Suppressor macrophage treated with lipopolysaccharide for 4 hours (primary cell): ENCODE results near the gene TMEM92.
"Not testable (repeated sequence)": the region's sequence is repeated elsewhere in the genome, so short reads cannot be mapped to it uniquely, and the experiment has no call there.

Source experiments
- DNase-seq: peaks from one replicate; pipeline ENCODE4 v3.0.0-alpha.2; 2020

Gene TMEM92

DNA sequence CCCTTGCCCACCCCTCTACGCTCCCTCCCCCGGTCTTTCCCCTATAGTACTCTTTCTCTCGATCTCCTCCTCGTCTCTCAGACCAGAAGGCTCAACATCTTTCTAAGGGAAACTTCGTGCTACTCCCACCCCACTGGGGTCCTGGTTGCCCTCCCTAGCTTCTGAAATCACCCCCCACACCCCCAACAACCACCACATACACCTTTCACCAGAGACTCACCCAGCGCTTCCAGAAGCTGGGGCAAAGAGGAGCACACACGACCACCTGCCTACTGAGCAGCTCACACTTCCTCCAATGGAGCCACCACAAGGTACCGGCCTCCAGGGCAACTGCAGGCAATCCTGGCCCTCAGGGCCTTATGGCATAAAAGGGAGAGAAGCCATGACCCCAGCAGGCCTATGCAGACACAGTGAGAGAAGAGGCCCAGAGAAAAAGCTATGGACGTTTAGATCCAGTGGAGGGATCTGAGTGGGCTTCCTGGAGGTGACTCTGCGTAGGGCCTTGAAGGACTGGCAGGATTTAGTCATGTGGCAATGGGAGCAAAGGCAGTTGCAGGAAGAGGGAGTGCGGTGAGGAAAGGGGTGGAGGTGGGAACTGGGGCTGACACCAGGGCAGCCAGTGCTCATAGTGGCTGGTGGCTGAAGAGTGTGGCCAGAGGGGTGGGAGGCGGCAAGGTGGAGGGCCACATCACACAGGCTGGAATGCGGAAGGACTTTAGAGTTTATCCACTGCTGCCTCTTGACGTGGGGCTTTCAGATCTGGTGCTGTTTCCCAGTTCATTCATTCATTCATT lies 12.1 kb upstream of the TMEM92 start:
- DNase-seq, result no peak

DNA sequence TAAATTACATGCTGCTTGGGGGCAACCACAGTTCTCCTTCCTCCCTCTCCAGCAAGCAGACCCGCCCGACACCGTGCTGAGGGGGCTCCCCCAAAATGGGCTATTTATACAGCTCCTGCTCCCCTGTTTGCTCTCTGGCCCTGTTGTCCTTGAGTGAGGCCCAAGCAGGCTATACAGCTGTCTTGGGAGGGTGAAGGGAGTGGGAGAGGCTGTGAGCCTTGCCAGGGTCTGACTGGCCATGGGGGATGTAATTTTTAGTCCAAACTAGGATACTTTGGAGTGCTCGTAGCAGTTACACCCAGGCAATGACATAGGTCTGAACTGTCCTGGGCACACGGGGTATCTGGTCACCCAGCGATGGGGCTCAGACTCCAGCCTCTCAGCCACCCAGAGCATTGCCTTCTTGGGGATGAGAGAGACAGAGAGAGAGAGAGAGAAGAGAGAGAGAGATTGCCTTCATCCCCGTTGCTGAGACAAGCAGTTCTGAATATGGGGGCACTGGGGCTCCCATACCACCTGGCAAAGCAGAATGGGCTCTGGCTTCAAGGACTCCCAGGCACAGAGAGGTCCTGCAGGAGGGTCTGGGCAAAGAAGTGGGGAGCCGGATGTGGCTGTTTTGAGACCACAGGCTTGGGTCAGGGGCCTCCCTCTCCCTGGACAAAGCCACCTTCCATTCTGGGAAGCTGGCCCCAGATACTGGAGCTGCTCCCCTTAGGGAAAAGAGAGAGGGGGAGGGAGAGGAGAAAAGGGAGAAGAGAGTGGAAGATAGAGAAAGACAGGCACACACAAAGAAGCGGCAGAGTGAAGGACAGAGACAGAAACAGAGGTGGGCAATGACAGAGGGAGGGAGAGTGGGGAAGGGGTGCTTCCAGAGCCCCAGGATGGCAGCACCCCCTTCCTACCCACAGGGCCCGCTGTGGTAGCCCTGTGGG lies 10.7 kb upstream of the TMEM92 start:
- no peak for DNase-seq

DNA sequence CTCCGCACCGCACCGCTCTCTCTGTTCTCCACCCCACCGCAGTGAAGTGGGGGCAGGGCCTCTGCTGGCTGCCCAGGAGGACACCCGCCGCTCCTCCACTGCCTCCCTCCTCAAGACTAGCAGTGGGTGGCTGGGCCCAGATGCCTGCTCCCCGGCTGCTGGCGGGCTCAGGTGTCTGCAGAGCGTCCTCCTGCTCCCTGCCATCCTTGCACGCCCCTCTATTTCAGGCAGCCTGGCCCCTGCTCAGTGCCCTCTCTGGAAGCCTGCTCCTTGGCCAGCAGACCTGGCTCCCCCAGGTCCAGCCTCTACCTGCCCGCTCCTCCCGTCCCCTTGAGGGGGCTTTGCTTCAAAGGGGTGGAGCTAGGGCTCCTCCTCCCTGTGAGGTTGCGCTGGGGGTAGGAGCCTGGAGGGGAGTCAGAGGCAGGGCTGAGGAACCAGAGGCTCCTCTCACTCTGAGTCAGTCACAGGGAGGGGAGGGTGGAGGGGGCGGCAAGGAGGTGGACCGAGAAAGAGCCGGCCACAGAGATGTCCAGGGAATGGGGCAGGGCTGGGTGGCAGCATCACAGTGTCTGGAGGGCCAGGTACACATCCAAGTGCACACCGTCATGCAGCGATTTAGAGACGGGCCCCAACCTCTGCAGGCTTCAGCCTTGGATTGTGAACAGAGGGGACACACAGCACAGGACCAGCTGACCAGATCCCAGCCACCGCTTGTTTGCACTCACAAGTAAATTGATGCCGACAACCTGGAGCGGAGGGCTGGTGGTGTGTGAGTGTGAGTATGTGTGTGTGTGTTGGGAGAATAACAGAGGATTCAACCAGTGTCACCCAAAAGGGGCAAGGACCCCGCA lies 9.8 kb upstream of the TMEM92 start:
- no peak for DNase-seq

DNA sequence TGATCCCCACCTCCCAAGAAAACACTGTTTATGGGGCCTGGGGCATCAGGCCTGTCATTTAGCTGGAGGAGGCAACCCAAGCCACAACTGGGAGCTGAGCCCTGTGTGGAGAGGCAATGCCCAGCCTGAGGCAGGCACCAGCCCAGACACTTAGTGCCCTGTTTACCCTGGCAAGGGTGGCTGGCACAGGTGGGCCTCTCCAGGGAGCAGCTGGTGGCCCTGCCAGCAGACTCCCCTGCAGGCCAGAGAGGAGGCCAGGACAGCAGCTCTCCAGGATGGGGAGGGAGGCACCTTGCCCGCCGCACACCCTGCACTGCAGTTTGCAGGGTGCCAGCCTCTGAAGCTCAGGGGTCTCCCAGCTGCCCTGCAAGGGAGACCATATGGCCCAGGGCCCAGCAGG lies 9.1 kb upstream of the TMEM92 start:
- DNase-seq, result no peak

DNA sequence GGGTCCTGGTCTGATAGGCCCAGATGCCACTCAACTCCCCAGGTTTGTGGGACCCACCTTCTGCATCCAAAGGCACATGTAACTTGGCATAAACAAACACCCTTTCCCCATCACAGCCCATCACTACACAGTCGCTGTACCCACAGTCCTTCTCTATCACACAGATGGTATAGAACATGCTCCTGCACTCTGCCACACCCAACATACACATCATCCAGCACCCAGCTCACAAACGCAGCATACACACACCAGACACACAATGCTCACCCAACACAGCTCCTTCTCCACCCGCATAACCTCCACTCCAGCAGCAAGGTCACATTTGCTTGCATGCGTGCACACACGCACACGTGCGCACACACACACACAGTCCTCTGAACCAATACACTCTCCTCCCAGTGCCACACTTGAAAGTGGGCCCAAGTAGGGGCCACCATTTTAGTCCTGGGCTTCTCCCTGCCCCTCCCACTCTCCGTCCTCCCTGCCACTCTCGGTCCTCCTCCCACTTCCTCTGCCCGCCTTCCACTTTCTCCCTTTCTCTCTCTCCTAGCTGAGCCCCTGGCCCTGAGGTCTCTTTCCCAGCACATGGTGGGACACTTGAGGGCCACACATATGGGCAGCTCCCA lies 8.5 kb upstream of the TMEM92 start:
- DNase-seq, result no peak

DNA sequence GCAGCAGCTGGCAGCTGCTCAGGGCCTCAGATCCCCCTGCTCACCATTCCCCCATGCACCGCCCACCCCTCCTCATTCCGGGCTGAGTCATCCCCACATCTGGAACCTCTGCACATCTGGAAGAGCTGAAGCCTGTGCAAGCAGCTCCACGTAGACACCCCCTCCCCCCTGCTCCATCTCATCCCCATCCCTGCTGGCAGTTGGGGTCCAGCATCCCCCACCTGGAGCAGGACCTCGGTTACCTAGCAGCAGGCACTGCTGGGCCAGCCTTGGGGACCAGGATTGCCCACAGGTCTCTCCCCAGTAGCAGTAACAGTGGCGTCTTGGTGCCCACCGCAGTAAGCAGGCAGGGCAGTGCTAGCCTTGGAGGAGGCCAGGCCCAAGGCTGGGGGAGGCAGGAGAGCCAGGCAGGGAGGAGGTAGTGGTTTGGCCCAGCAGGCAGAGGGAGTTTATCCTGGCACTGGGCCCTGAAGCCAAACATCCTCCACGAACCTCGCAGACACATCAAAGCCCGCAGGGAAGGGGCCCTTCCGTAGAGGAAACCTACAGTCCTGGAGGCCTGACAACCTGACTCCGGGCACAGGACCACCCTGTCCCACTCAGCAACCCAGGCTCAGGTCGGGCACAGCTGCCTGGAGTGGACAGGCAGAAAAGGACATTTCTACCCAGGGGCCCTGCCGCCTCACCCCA lies 7.7 kb upstream of the TMEM92 start:
- DNase-seq, result no peak

DNA sequence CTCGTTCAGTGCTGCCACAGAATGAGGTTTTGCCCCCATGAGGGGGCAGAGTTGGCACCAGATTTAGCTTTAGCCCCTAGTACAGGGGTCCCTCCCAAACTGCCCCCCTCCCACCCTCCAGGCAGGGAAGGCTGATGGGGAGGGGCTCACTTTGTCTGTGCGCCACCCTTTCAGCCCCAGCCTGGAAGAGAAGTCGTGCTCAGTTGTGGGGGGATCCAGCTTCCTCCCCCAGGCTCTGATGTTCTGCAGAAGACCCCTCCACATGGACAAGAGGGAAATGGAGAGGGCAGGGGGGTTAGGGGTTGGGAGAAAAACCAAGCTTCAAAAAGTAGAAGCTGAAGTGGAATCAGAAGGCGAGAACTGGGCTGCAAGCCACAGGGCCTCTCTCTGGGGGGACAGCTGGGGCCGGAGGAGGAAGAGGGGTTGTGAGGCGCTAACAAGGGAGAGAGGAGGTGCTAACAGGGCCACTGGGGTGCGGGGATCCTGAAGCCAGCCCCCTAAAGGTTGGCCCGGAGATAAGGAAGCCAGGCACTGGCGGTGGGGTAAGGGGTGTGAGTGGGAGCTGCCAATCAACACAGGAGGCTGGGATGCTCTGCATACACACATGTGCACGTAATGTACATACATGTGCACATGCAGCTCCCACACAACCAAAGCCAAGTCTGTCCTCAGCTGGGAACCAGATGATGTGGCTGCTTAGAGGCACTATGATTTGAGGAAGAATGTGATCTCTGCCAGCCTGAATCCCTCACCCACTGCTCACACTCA lies 7.0 kb upstream of the TMEM92 start:
- no peak for DNase-seq

DNA sequence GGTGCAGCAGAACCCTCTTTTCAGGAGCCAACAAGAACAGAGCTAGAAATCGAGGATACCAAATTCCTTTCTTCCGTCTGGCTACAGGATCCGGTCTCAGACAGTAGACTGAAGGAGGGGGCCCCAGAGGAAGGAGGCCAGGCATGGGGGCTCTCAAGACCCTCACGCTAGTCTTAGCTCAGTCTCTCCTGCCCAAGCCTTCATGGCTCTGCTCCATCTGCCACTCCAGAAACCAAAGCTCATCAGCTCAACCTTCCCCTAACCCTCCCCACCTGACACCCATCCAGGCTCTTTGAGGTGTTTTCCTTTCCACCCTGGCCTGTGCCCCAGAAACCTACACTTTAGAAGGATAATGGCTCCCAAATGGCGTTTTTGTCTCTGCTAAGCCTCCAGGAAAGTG lies 6.2 kb upstream of the TMEM92 start:
- no peak for DNase-seq

DNA sequence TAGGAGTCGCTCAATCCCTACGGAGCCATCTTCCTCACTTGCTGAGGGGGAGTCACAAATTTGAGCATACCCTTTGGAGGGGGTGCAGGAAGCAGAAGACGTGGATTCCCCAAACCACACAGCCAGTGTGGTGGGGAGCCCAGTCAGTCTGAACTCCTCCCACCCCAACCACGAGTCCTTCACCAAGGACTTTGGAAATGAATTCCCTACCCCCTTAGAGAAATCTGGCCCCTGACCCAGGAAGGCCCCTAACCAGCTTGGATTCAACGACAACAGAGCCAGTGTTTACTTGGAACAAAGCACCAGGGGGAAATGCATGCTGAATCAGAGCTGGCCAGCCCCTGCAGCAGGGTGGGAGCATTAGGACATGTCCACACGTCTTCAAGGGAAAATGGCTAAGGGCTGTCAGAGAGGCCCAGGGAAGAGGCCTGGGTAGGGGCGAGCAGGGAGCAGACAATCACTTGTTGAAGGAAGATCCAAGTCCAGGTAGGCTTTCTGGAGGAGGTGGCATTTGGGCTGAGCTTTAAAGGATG lies 5.5 kb upstream of the TMEM92 start:
- DNase-seq, result no peak

DNA sequence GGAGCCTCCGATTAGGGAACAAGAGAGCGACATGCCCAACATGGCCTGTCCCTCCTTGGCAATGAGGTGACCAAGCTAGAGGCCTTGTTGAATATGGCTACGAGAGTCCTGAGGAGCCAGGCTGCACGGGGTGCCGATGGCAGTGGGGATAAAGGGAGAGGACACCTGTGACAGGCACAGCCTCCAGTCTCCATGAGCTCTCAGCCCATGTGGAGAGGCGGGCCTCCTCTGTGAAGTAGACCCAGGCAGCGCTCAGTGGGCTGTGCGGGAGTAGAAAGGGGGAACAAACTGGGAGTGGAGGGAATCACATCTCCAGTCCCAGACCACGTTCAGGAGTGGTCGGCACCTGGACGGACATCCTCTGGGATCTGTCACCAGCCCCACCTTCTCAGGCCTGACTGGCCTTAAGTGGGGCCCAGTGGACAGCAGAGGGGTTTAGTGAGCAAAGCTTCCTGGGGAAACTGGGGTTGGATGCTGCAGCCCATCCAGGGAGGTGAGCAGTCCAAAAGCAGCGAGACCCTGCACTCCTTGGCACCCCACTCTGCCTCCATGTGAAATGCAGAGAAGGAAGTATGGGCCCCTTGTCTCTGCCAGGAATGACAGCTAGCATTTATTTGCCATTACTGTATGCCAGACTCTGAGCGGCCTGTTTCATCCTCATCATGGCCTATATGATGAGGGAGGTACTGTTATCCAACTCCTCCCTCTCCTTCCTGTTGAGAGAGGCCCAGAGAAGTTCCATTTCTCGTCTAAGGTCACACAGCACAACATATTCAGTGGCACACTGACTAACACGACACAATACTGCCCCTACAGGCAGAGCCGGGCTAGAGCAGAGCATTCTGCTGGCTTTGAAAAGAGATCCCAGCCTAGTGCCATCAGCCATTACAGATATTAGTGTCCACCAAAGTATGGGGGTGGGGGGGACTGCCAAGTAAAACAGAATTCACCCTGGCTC lies 4.5 kb upstream of the TMEM92 start:
- peak; percentile 73 for DNase-seq

DNA sequence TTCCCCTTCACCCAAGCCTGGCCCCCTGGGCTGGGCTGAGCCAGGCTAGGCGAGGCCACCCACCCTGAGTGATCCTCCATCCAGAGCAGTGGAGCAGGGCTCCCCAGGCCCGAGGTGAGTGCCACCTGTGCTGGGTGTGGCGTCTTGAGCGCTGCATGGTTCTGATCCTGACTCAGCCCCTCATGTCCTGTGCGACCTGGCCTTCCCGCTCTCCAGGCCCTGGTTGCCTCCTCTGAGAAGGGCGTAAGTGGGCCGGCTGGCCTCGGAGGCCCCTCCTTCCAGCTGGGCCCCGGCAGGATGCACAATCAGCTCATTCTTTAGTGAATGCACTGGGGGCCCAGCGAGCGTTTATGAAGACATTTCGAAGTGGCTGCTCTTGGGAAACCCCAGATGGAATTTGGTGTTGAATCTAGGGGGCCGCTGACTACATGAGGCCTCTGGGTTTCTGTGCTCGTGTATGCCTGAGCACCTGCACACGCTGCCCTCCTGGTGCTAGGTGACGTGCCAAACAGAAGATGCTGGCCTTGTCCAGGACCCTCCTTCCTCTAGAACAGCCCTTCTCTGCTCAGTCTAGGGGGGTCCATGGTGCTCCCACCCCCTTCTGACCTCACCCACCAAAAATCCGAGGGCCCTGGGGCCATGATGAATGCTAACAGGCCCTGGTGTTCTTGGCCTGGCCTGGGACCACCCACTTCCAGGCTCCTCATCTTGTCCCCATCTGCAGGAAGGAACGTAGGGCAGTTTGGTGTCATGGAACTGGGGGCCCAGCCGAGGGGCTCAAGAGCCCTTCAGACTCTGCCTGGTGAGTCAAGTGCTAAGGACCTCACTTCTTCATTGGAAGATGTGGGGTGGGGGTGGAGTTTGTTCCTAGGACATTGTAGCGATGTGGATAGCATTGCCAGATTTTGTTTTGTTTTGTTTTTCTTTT lies 3.6 kb upstream of the TMEM92 start:
- DNase-seq, result no peak

DNA sequence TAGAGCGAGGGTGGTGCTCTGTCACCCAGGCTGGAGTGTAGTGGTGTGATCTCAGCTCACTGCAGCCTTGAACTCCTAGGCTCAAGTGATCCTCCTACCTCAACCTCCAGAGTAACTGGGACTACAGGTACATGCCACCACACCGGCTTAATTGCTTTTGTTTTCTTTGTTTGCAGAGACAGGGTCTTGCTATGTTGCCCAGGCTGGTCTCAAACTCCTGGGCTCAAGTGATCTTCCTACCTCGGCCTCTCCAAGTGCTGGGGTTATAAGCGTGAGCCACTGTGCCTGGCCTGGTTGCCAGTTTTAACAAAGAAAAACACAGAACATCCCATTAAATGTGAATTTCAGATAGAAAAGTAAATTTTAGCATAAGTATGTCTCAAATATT lies 2.9 kb upstream of the TMEM92 start:
- DNase-seq, result not testable (repeated sequence)

DNA sequence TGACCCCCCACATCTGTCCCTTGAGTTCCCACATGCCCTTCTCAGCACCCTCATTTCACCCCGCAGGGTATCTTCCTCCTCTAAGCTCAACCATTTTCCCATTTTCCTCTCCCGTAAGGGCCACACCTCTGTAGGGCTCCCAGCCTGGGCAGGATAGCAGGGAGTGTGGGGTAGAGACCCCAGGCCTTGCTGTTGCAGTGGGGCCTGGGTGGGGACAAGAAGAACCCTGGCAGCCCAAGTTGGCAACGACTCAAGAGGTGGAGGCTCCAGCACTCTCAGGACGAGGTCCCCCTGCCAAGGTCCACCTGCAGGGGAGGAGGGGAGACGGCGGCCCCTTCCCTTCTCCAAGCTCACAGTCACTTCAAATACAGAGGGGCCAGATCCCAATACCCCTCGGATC lies 2.0 kb upstream of the TMEM92 start:
- no peak for DNase-seq

DNA sequence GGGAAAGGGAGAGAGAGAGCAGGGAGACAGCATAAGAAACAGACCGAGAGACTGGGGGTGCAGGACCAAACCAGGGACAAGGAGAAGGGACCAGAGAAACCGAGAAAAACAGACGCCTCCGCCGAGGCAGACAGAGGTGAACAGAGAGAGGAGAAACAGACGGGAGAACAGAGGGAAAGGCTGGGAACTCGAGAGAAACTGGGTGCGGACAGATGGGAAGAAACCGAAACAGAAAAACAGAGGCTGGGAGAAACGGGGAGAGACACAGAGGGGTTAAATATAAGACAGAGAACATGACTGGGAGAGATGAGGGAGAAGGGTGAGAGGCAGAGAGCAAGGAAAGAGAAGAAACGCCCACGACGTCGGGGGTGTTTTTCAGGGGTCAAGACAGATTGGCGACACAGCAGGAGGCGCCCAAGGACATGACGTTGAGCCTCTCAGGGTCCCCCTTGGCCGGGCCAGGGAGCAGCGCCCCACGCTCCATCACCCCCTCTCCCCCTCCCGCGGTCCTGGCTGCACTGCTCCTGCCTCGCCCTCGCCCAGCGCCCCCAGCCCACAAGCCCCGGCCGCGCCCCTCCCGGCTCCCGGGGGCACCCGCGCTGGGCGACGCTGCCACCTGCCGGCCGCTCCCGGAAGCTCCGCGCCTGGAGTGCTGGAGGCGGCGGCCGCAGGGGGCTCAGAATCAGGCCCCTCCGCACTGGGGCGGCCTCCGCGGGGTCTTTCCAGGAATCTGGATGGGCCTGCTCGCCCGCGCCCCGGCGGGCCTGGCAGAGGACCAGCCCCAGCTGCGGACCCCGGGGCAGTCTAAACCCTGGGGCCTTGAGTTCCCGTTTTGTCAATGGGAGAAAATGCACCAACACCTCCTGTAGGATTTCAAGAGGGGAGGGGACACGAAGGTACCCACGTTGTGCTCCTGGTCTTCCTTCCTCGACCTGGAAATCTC lies 1.3 kb upstream of the TMEM92 start:
- DNase-seq, result peak; percentile 58

DNA sequence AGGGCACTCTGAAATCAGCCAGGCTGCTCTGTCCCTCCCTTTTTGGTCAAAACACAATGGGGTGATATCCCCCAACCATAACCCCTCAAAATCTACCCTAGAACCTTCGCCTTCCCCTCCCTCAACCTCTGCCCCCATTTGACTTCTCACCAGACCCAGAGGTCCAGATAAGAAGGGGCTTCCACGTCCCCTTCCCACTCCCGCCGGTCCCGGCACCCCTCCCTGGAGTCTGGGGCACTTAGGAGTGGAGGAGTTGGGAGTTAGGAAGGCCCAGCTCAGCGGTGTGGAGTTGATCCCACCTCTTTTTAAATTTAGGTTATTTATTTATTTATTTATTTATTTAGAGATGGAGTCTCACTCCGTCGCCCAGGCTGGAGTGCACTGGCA lies 619 bp upstream of the TMEM92 start:
- DNase-seq, result no peak

DNA sequence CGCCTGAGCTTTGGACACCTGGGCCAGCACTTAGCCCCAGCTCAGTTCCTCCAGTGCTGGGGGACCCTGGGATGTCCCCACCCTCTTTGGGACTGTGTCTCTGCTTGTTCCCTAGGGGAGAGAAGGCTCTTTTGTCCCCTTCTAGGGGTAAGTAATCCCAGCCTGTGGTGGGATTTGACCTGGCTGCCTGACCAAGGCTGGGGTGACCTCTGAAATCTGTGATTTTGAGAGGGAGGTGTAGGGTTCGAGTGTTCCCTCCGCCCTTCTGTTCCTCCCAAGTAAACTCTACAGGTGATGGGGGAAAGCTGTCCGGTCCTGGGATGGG lies 593 bp downstream of the TMEM92 start:
- no peak for DNase-seq

DNA sequence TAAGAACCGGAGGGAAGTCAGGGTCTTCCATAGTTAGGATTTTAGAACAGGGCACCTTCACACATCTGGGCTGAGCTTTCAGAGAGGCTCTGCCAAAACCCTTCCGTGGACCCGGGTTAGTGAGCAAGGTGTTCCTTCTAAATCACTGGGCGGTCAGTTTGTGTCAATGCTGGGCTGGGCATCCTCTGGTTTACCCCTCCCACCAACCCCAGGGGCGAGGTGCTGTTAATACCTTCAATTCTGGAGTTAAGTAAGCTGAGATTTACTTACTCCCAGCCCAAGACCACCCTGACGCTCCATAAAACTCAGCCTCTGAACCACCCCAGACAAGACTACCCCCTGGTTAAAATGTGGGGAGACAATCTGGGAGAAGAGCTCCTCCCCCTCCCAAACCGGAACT lies 1.0 kb downstream of the TMEM92 start:
- no peak for DNase-seq
